ENCODE measurements around the gene FBXW11. TPM values are rescaled to one million over a fixed set of nuclear protein-coding genes. Genes with fewer than 3 reads are reported as not detected.

Gene FBXW11
- total RNA-seq, 1 experiment from 2014 or later, result 34.9 TPM

DNA sequence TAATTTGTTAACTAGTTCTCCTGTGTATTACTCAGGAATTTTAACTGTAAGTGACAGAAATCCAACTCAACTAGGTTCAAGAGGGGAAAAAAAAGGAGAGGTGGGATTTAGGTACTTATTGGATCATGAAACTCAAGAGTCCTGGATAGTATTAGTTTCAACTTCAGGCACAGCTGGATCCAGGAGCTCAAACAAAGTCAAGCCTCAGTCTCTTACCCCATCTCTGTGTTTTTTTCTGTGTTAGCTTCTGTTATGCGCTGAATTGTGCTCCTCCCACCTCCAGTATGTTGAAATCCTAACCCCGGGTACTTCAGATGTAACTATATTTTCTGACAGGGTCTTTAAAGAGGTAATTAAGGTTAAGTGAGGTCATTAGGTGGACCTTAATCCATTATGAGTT lies 167.3 kb downstream of the FBXW11 start:
- no peak overlapping the region for H3K27ac ChIP-seq (ENCODE audit: low read depth, low read length, poor library complexity, severe bottlenecking)
- H3K9me3 ChIP-seq (ENCODE audit: low read depth, low read length, poor library complexity, severe bottlenecking), result no peaks in the 10 kb centered on the region
- intact Hi-C loops (cut with micrococcal nuclease; ENCODE audit: unreplicated experiment), result no loop called here
- TF ChIP-seq EZH2 (IDR thresholded peaks at IDR 0.05; ENCODE audit: borderline replicate concordance, low read depth, low read length, poor library complexity, severe bottlenecking), result no peak
- TF ChIP-seq, protein P1, sequence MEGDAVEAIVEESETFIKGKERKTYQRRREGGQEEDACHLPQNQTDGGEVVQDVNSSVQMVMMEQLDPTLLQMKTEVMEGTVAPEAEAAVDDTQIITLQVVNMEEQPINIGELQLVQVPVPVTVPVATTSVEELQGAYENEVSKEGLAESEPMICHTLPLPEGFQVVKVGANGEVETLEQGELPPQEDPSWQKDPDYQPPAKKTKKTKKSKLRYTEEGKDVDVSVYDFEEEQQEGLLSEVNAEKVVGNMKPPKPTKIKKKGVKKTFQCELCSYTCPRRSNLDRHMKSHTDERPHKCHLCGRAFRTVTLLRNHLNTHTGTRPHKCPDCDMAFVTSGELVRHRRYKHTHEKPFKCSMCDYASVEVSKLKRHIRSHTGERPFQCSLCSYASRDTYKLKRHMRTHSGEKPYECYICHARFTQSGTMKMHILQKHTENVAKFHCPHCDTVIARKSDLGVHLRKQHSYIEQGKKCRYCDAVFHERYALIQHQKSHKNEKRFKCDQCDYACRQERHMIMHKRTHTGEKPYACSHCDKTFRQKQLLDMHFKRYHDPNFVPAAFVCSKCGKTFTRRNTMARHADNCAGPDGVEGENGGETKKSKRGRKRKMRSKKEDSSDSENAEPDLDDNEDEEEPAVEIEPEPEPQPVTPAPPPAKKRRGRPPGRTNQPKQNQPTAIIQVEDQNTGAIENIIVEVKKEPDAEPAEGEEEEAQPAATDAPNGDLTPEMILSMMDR (conservative IDR thresholded peaks at IDR 0.05; ENCODE audit: low read depth, low read length), result no peak
- H3K4me1 ChIP-seq (ENCODE audit: insufficient read depth, low read length, poor library complexity, severe bottlenecking), result no peaks in the 10 kb centered on the region
- H3K27me3 ChIP-seq (replicated peaks; ENCODE audit: insufficient read depth, low read depth, low read length, poor library complexity), result no peaks in the 10 kb centered on the region
- DNase-seq (ENCODE audit: low spot score), result no peak
- ChIA-PET CTCF (interaction anchor here (0.6 kb wide), 1 partner anchor 206 kb away, joined by 3 read pairs; no protein-coding TSS in a partner anchor), POLR2A (ENCODE audit: low non-redundant PET) (no interaction called here)
- no TSS peak for BruUV-seq (replicated peaks)
- no peaks in the 10 kb centered on the region for H3K36me3 ChIP-seq (ENCODE audit: insufficient read depth, low read length, poor library complexity, severe bottlenecking)
- H3K4me3 ChIP-seq (ENCODE audit: low read depth, low read length, poor library complexity, severe bottlenecking), result no peak overlapping the region

DNA sequence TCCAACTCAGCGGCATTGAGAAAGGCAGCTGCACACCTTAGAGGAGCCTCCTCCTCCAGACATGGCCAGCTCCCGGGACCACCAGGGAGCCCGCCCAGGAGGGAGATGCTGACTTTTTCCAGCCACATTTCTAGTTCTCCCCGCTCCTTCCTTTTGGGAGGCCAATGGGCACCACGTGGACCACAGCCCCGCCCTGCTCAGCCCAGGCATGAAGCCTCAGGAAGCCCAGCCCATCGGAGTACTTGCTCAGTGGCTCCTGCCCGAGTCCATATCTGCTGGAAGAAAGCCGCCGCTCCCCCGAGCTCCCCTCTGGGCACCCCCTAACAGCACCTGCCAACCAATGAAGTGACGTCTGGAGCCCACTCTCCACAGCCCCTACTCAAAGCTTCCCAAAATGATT lies 168.4 kb downstream of the FBXW11 start:
- DNase-seq (ENCODE audit: low spot score), result no peak
- Histone ChIP-seq H3K27ac (ENCODE audit: low read depth, low read length, poor library complexity, severe bottlenecking) (no peak overlapping the region), H3K4me3 (ENCODE audit: low read depth, low read length, poor library complexity, severe bottlenecking) (no peak overlapping the region), H3K36me3 (ENCODE audit: insufficient read depth, low read length, poor library complexity, severe bottlenecking) (no peaks in the 10 kb centered on the region), H3K9me3 (ENCODE audit: low read depth, low read length, poor library complexity, severe bottlenecking) (no peaks in the 10 kb centered on the region), H3K27me3 (replicated peaks; ENCODE audit: insufficient read depth, low read depth, low read length, poor library complexity) (no peaks in the 10 kb centered on the region), H3K4me1 (ENCODE audit: insufficient read depth, low read length, poor library complexity, severe bottlenecking) (no peaks in the 10 kb centered on the region)
- intact Hi-C loops (cut with micrococcal nuclease; ENCODE audit: unreplicated experiment), result no loop called here
- no TSS peak for BruUV-seq (replicated peaks)
- CTCF ChIA-PET, result no interaction called here
- POLR2A ChIA-PET (ENCODE audit: low non-redundant PET), result no interaction called here
- TF ChIP-seq, protein P1 (conservative IDR thresholded peaks at IDR 0.05; ENCODE audit: low read depth, low read length), result no peak
- TF ChIP-seq EZH2 (IDR thresholded peaks at IDR 0.05; ENCODE audit: borderline replicate concordance, low read depth, low read length, poor library complexity, severe bottlenecking), result no peak

DNA sequence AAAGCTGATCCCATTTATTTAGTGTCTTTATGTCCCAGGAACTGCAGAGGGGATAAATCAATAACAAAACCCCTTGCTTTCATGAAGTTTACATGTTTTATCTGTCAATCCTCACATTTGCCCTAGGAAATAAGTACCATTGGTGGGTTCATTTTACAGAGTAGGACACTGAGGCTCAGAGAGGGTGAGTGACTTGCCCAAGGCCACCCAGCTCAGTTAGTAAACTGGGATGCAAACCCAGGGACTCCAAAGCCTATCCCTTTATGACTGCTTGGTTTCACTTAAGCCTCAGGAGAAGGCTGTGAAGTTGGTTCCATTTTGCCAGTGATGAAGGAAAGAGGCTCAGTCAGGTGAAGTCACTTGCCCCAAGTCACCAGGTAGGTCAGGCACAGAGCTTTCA lies 168.9 kb downstream of the FBXW11 start:
- intact Hi-C loops (cut with micrococcal nuclease; ENCODE audit: unreplicated experiment), result no loop called here

More for the DNA sequence above, 168.9 kb downstream of the FBXW11 start:
- no peak for DNase-seq (ENCODE audit: low spot score)
- H3K4me1 ChIP-seq (ENCODE audit: insufficient read depth, low read length, poor library complexity, severe bottlenecking), result no peaks in the 10 kb centered on the region
- ChIA-PET POLR2A (ENCODE audit: low non-redundant PET) (no interaction called here), CTCF (no interaction called here)
- H3K36me3 ChIP-seq (ENCODE audit: insufficient read depth, low read length, poor library complexity, severe bottlenecking), result no peaks in the 10 kb centered on the region
- no peaks in the 10 kb centered on the region for H3K9me3 ChIP-seq (ENCODE audit: low read depth, low read length, poor library complexity, severe bottlenecking)
- no peak for TF ChIP-seq EZH2 (IDR thresholded peaks at IDR 0.05; ENCODE audit: borderline replicate concordance, low read depth, low read length, poor library complexity, severe bottlenecking)
- TF ChIP-seq, protein P1 (conservative IDR thresholded peaks at IDR 0.05; ENCODE audit: low read depth, low read length), result no peak
- no peak overlapping the region for H3K4me3 ChIP-seq (ENCODE audit: low read depth, low read length, poor library complexity, severe bottlenecking)
- no peaks in the 10 kb centered on the region for H3K27me3 ChIP-seq (replicated peaks; ENCODE audit: insufficient read depth, low read depth, low read length, poor library complexity)
- H3K27ac ChIP-seq (ENCODE audit: low read depth, low read length, poor library complexity, severe bottlenecking), result no peak overlapping the region
- no TSS peak for BruUV-seq (replicated peaks)
